GM23248 (cell line): ENCODE results near the gene OTULINL. TPM values are rescaled to one million over a fixed set of nuclear protein-coding genes. Genes with fewer than 3 reads are reported as not detected.

Experiments
- DNase-seq: peaks from one replicate; pipeline ENCODE4 v3.0.0-alpha.2; 2015
- H2AFZ ChIP-seq: fragments of 200-600 bp; sonication (generic); 2 replicates; pipeline ENCODE4 v1.6.1; 2016; ENCODE audit warnings: antibody characterized with exemption
- H3F3A ChIP-seq: fragments of 200-600 bp; sonication (generic); 2 replicates; pipeline ENCODE4 v1.6.1; 2016; ENCODE audit warnings: mild to moderate bottlenecking, antibody characterized with exemption, mixed run types; ENCODE audit not compliant: insufficient read depth
- H3K27ac ChIP-seq: fragments of 200-600 bp; sonication (generic); 2 replicates; pipeline ENCODE4 v1.5.1; 2016; ENCODE audit warnings: mild to moderate bottlenecking
- H3K27me3 ChIP-seq: fragments of 200-600 bp; sonication (generic); replicated peaks from 2 replicates; pipeline ENCODE4 v1.6.1; 2016; ENCODE audit warnings: mild to moderate bottlenecking; ENCODE audit not compliant: insufficient read depth
- H3K36me3 ChIP-seq: fragments of 200-600 bp; sonication (generic); 2 replicates; pipeline ENCODE4 v1.6.1; 2016; ENCODE audit warnings: low read depth, mild to moderate bottlenecking
- H3K4me1 ChIP-seq: fragments of 200-600 bp; sonication (generic); 2 replicates; pipeline ENCODE4 v1.6.1; 2016; ENCODE audit warnings: mild to moderate bottlenecking; ENCODE audit not compliant: insufficient read depth
- H3K4me2 ChIP-seq: fragments of 200-600 bp; sonication (generic); one replicate; pipeline ENCODE4 v1.6.1; 2016; ENCODE audit warnings: mild to moderate bottlenecking; ENCODE audit not compliant: unreplicated experiment
- H3K4me3 ChIP-seq: fragments of 200-600 bp; sonication (generic); 2 replicates; pipeline ENCODE4 v1.5.1; 2016; ENCODE audit warnings: mild to moderate bottlenecking
- H3K79me2 ChIP-seq: fragments of 200-600 bp; sonication (generic); 2 replicates; pipeline ENCODE4 v1.6.1; 2016; ENCODE audit warnings: mild to moderate bottlenecking; ENCODE audit not compliant: insufficient read depth
- H3K9ac ChIP-seq: fragments of 200-600 bp; sonication (generic); 2 replicates; pipeline ENCODE4 v1.6.1; 2016; ENCODE audit warnings: mild to moderate bottlenecking
- H3K9me2 ChIP-seq: fragments of 200-600 bp; sonication (generic); 2 replicates; pipeline ENCODE4 v1.6.1; 2016; ENCODE audit warnings: mixed run types, mild to moderate bottlenecking, moderate library complexity; ENCODE audit not compliant: insufficient read depth
- H3K9me3 ChIP-seq: fragments of 200-600 bp; sonication (generic); one replicate; pipeline ENCODE4 v1.6.1; 2017; ENCODE audit warnings: low read depth
- H4K20me1 ChIP-seq: fragments of 200-600 bp; sonication (generic); 2 replicates; pipeline ENCODE4 v1.6.0; 2016; ENCODE audit not compliant: insufficient read depth
- EZH2 ChIP-seq: fragments of 200-600 bp; sonication (generic); IDR thresholded peaks from 2 replicates; pipeline ENCODE4 v1.6.1; 2018; ENCODE audit warnings: antibody characterized with exemption, mild to moderate bottlenecking; ENCODE audit not compliant: insufficient read depth, poor library complexity, severe bottlenecking
- EZH2phosphoT487 ChIP-seq: fragments of 200-600 bp; sonication (generic); IDR thresholded peaks from 2 replicates; pipeline ENCODE4 v1.6.1; 2018; ENCODE audit warnings: antibody characterized with exemption, moderate library complexity, mild to moderate bottlenecking, low read depth; ENCODE audit not compliant: insufficient read depth
- WGBS, 2 experiments: methylation state at CpG; one replicate each; pipeline ENCODE4 v1.1.6; 2015 to 2017; ENCODE audit warnings: low lambda C conversion rate in 2 of 2, low coverage in 1 of 2; ENCODE audit errors: missing lambda C conversion rate in 2 of 2; 5-methylcytosine and 5-hydroxymethylcytosine counted together
- in situ Hi-C: fragments of 300-500 bp; cut with MboI; formaldehyde crosslinking; loops from 2 replicates; pipeline ENCODE4 v1.15.0; 2020
- polyA plus RNA-seq: library from polyadenylated mRNA; unstranded; fragments of >200 nt; fragmentation: Nextera tagmentation; extraction: Ambion mirVana; gene quantifications from 2 replicates; pipeline ENCODE4 v1.2.1, GENCODE V29; 2016
- total RNA-seq: library from RNA; depleted of rRNA; stranded (reverse); fragments of >200 nt; shearing (Covaris generic); gene quantifications from 2 replicates; pipeline ENCODE4 v1.2.3, GENCODE V29; 2014

The OTULINL gene
- total and polyA plus RNA-seq, 2 experiments from 2014 or later = 0.23 to 1.3 TPM

- H3F3A ChIP-seq = no peaks in the 10 kb centered on the region
- in situ Hi-C loops = no loop called here
- no peak for DNase-seq
- H3K27me3 ChIP-seq = peaks cover 1% of the 10 kb centered on the region; the same call in 1 of the 2 replicates
- no peaks in the 10 kb centered on the region for H3K9me3 ChIP-seq
- 30 to 39% methylated on average over 1 of the region's 1 CpG for WGBS, 2 experiments
- no peak overlapping the region for H2AFZ ChIP-seq
- no peaks in the 10 kb centered on the region for H3K9me2 ChIP-seq
- no peak overlapping the region for H3K4me3 ChIP-seq
- H3K27ac ChIP-seq = no peak overlapping the region
- H3K79me2 ChIP-seq = no peaks in the 10 kb centered on the region
- H3K9ac ChIP-seq = no peak overlapping the region
- no peak overlapping the region for H3K4me2 ChIP-seq
- no peaks in the 10 kb centered on the region for H3K4me1 ChIP-seq
- no peak for TF ChIP-seq EZH2phosphoT487
- TF ChIP-seq EZH2 = no peak
- no peaks in the 10 kb centered on the region for H4K20me1 ChIP-seq
- no peaks in the 10 kb centered on the region for H3K36me3 ChIP-seq
Measured at GRCh38 chr5:14595891-14596290, 14.3 kb downstream of the OTULINL start.

GRCh38 chr5:14597080-14597479, 15.5 kb downstream of the OTULINL start:
- Histone ChIP-seq H3K27ac (no peak overlapping the region), H3K79me2 (no peaks in the 10 kb centered on the region), H3K27me3 (peaks cover 5% of the 10 kb centered on the region; the same call in 1 of the 2 replicates), H3K36me3 (no peaks in the 10 kb centered on the region), H3K9ac (no peak overlapping the region), H4K20me1 (no peaks in the 10 kb centered on the region), H3K4me2 (no peak overlapping the region), H3K9me3 (no peaks in the 10 kb centered on the region), H3K4me3 (no peak overlapping the region), H3F3A (no peaks in the 10 kb centered on the region), H2AFZ (no peak overlapping the region), H3K4me1 (no peaks in the 10 kb centered on the region), H3K9me2 (no peaks in the 10 kb centered on the region)
- no peak for TF ChIP-seq EZH2phosphoT487
- no peak for TF ChIP-seq EZH2
- in situ Hi-C loops = no loop called here
- DNase-seq = no peak
- 45 to 46% methylated on average over 1 of the region's 1 CpG for WGBS, 2 experiments

- no peak overlapping the region for H3K4me2 ChIP-seq
- no peaks in the 10 kb centered on the region for H3K79me2 ChIP-seq
- no peak overlapping the region for H3K9ac ChIP-seq
- no peaks in the 10 kb centered on the region for H3K9me2 ChIP-seq
- no peaks in the 10 kb centered on the region for H3K9me3 ChIP-seq
- peaks cover 5% of the 10 kb centered on the region; the same call in 1 of the 2 replicates for H3K27me3 ChIP-seq
- no peak overlapping the region for H3K27ac ChIP-seq
- H2AFZ ChIP-seq = no peak overlapping the region
- no peaks in the 10 kb centered on the region for H3K36me3 ChIP-seq
- in situ Hi-C loops = no loop called here
- WGBS, 2 experiments = 73% methylated on average over 2 of the region's 2 CpGs
- H3K4me3 ChIP-seq = no peak overlapping the region
- H3F3A ChIP-seq = no peaks in the 10 kb centered on the region
- TF ChIP-seq EZH2 (no peak), EZH2phosphoT487 (no peak)
- DNase-seq = no peak
- no peaks in the 10 kb centered on the region for H3K4me1 ChIP-seq
- no peaks in the 10 kb centered on the region for H4K20me1 ChIP-seq
Measured at GRCh38 chr5:14598225-14598624, 16.6 kb downstream of the OTULINL start.

GRCh38 chr5:14599476-14600127, 18.0 kb downstream of the OTULINL start:
- peaks cover 5% of the 10 kb centered on the region; the same call in 1 of the 2 replicates for H3K27me3 ChIP-seq
- no peaks in the 10 kb centered on the region for H3K9me3 ChIP-seq
- no peak overlapping the region for H3K4me2 ChIP-seq
- no peaks in the 10 kb centered on the region for H3K36me3 ChIP-seq
- H4K20me1 ChIP-seq = no peaks in the 10 kb centered on the region
- H3F3A ChIP-seq = no peaks in the 10 kb centered on the region
- in situ Hi-C loops = no loop called here
- H3K9ac ChIP-seq = no peak overlapping the region
- 25 to 27% methylated on average over 1 of the region's 1 CpG for WGBS, 2 experiments
- no peaks in the 10 kb centered on the region for H3K4me1 ChIP-seq
- TF ChIP-seq EZH2 = no peak
- TF ChIP-seq EZH2phosphoT487 = no peak
- no peaks in the 10 kb centered on the region for H3K79me2 ChIP-seq
- no peak for DNase-seq
- H3K4me3 ChIP-seq = no peak overlapping the region
- no peaks in the 10 kb centered on the region for H3K9me2 ChIP-seq
- no peak overlapping the region for H2AFZ ChIP-seq
- no peak overlapping the region for H3K27ac ChIP-seq
